Left cardiac atrium (tissue), 4 donors: Measurements from ENCODE around the gene ZNF213. TPM values are rescaled to one million over a fixed set of nuclear protein-coding genes. Genes with fewer than 3 reads are reported as not detected.

Source experiments
- ATAC-seq, 2 donors: fragments of 200-7000 bp; cut with Tn5 transposase; one replicate each; pipeline ENCODE4 v1.9.1; 2020; ENCODE audit warnings: mild to moderate bottlenecking in 2 of 2, moderate library complexity in 2 of 2
- DNase-seq: peaks from one replicate; pipeline ENCODE4 v3.0.0-alpha.2; 2020
- intact Hi-C, 2 donors: fragments of 100-400 bp; cut with DNase I; formaldehyde crosslinking; loops; one replicate each; pipeline versions ENCODE4 v1.14.1 to v1.15.1; 2022 to 2023
- total RNA-seq, 2 donors: library from RNA; stranded (reverse); fragmentation: NEBNext Ultra II Directional; extraction: Animal tissue kit (Norgen Biotek cat#: 25700); gene quantifications; one replicate each; pipeline ENCODE4 v1.2.1, GENCODE V29; 2021
- donor health status: DM: no; HTN: yes; CAD: no.
- donor health status: DM: no; HTN: yes; CAD: no; lungs with severe emphysema.
- donor health status: DM: yes; HTN: yes; CAD: no.
- donor health status: Dilated cardiomyopathy.

Gene ZNF213
- total RNA-seq, 2 donors from 2014 or later: 6.5 to 6.7 TPM

GRCh38 chr16:3182608-3183444 is 48.0 kb downstream of the ZNF213 start:
- intact Hi-C loops: no loop called here
- DNase-seq: no peak
- ATAC-seq: peak; percentile 48 to 77

GRCh38 chr16:3183445-3184139 is 48.8 kb downstream of the ZNF213 start:
- intact Hi-C loops: no loop called here
- no peak for ATAC-seq
- no peak for DNase-seq

- intact Hi-C loops: no loop called here
- no peak for DNase-seq
- ATAC-seq: no peak
Observed at GRCh38 chr16:3186946-3187690, 52.3 kb downstream of the ZNF213 start.

GRCh38 chr16:3187798-3188674 is 53.2 kb downstream of the ZNF213 start, which contains the start of gene OR1F1:
TSS of gene OR1F1 (plus strand) at chr16:3188204.
- intact Hi-C loops: no loop called here
- ATAC-seq: peak in 1 of 2 donors; percentile 16
- no peak for DNase-seq

GRCh38 chr16:3188675-3188924 is 53.8 kb downstream of the ZNF213 start:
- ATAC-seq: peak in 1 of 2 donors; percentile 12
- intact Hi-C loops: no loop called here
- DNase-seq: no peak

GRCh38 chr16:3188925-3189825 is 54.3 kb downstream of the ZNF213 start:
- intact Hi-C loops: no loop called here
- DNase-seq (no peak), ATAC-seq (peak; percentile 15 to 48)

- intact Hi-C loops: loop anchor here in 1 of 2 donors (10.0 kb wide), 1 partner anchor 135 kb away; no protein-coding TSS in a partner anchor
- no peak for DNase-seq
- no peak for ATAC-seq
Observed at GRCh38 chr16:3189869-3190268, 55.0 kb downstream of the ZNF213 start.

GRCh38 chr16:3190949-3191353 is 56.1 kb downstream of the ZNF213 start:
- intact Hi-C loops: loop anchor here in 1 of 2 donors (10.0 kb wide), 1 partner anchor 134 kb away; no protein-coding TSS in a partner anchor
- DNase-seq (no peak), ATAC-seq (no peak)

Other genes starting within 250 kb of the ZNF213 start
- gene FLYWCH1, start 223.1 kb upstream of the ZNF213 start, total RNA-seq: 10 to 100 TPM; 31.4 to 35.1 TPM
- not detected for gene KREMEN2, start 170.8 kb upstream of the ZNF213 start, total RNA-seq
- gene PAQR4, start 165.7 kb upstream of the ZNF213 start, total RNA-seq: 10 to 100 TPM in 1 of 2 donors, 1 to 10 TPM in 1; 5.8 to 10.1 TPM
- 1 to 10 TPM in 1 of 2 donors, under 1 TPM in 1; 0.97 to 2.9 TPM for gene PKMYT1, start 154.6 kb upstream of the ZNF213 start, total RNA-seq
- gene CLDN9, start 122.1 kb upstream of the ZNF213 start, total RNA-seq: under 1 TPM; 0.24 TPM
- not detected for gene CLDN6, start 116.8 kb upstream of the ZNF213 start, total RNA-seq
- 10 to 100 TPM; 24.3 to 72.4 TPM for gene TNFRSF12A, start 114.7 kb upstream of the ZNF213 start, total RNA-seq
- 10 to 100 TPM; 28.4 to 46.1 TPM for gene HCFC1R1, start 111.1 kb upstream of the ZNF213 start, total RNA-seq
- 10 to 100 TPM; 11.8 to 18.2 TPM for gene THOC6, start 111.0 kb upstream of the ZNF213 start, total RNA-seq
- gene BICDL2, start 98.1 kb upstream of the ZNF213 start, total RNA-seq: not detected
- gene MMP25, start 88.5 kb upstream of the ZNF213 start, total RNA-seq: 1 to 10 TPM; 1.5 to 2.3 TPM
- 10 to 100 TPM; 51.7 to 64.0 TPM for gene IL32, start 69.4 kb upstream of the ZNF213 start, total RNA-seq
- not detected for gene ZSCAN10, start 35.7 kb upstream of the ZNF213 start, total RNA-seq
- 1 to 10 TPM; 7.0 to 7.2 TPM for gene ZNF205, start 22.4 kb upstream of the ZNF213 start, total RNA-seq
- gene OR1F1, start 53.2 kb downstream of the ZNF213 start, total RNA-seq: not detected
- gene ZNF200, start 100.1 kb downstream of the ZNF213 start, total RNA-seq: 1 to 10 TPM; 5.7 to 8.8 TPM
- 1 to 10 TPM; 1.8 to 1.9 TPM for gene MEFV, start 121.6 kb downstream of the ZNF213 start, total RNA-seq
- 10 to 100 TPM in 1 of 2 donors, 1 to 10 TPM in 1; 9.0 to 19.2 TPM for gene ZNF263, start 148.5 kb downstream of the ZNF213 start, total RNA-seq
- gene TIGD7, start 170.4 kb downstream of the ZNF213 start, total RNA-seq: 1 to 10 TPM; 6.3 to 9.8 TPM
- 10 to 100 TPM; 16.4 to 23.0 TPM for gene ZNF75A, start 170.5 kb downstream of the ZNF213 start, total RNA-seq
- under 1 TPM in 1 of 2 donors, not detected in 1; 0.18 TPM for gene OR2C1, start 220.9 kb downstream of the ZNF213 start, total RNA-seq